GM12878 (cell line): ENCODE measurements around the gene RPS3. TPM values are rescaled to one million over a fixed set of nuclear protein-coding genes. Genes with fewer than 3 reads are reported as not detected.
A peak's percentile ranks its signal among the peaks of the same experiment; 100 is the strongest.

Experiments
- ATAC-seq: fragments of 200-7000 bp; cut with Tn5 transposase; 3 replicates; pipeline ENCODE4 v1.9.1; 2020; ENCODE audit warnings: mild to moderate bottlenecking, moderate library complexity
- Bru-seq: library from RNA; stranded (reverse); fragments of 400-500 nt; gene quantifications from one replicate; lab custom pipeline; 2021; lab: Mats Ljungman, UMichigan
- BruChase-seq, 2 experiments: library from RNA; stranded (reverse); fragments of 400-500 nt; gene quantifications; one replicate each; lab custom pipeline; 2021; lab: Mats Ljungman, UMichigan
- BruUV-seq: library from RNA; stranded (reverse); fragments of 400-500 nt; replicated peaks from 2 replicates; lab custom pipeline; 2021; lab: Mats Ljungman, UMichigan
- CTCF ChIA-PET: fragments of 300-600 bp; sonication (Branson Sonifier 250); formaldehyde crosslinking; extraction: SDS; loops from one replicate; lab custom pipeline; 2021; ENCODE audit warnings: inconsistent platforms; lab: Yijun Ruan, JAX
- POLR2A ChIA-PET: fragments of 350-600 bp; formaldehyde crosslinking; extraction: SDS; loops from one replicate; lab custom pipeline; 2021; ENCODE audit warnings: inconsistent platforms; lab: Charles Lee
- RAD21 ChIA-PET: fragments of 300-600 bp; sonication (Branson Sonifier 250); formaldehyde crosslinking; loops from one replicate; lab custom pipeline; 2023; ENCODE audit warnings: antibody characterized with exemption; ENCODE audit not compliant: unreplicated experiment; lab: Charles Lee
- SMC1A ChIA-PET: fragments of 300-600 bp; sonication (Branson Sonifier 250); formaldehyde crosslinking; loops from one replicate; lab custom pipeline; 2023; ENCODE audit not compliant: unreplicated experiment, uncharacterized antibody; lab: Charles Lee
- DNase-seq: peaks from one replicate; pipeline ENCODE4 v3.0.0-alpha.2; 2011; ENCODE audit warnings: low read depth, low spot score
- FAIRE-seq: peaks from 3 replicates; lab custom pipeline; 2011; peaks lifted over from hg19 to GRCh38; lab: Jason Lieb, UNC
- H2AFZ ChIP-seq: 2 replicates; pipeline ENCODE4 v1.6.0; 2011; ENCODE audit warnings: low read depth, low read length, control low read depth; ENCODE audit not compliant: control insufficient read depth
- H3K27ac ChIP-seq: 2 replicates; pipeline ENCODE4 v1.5.1; 2011; ENCODE audit warnings: control low read depth; ENCODE audit not compliant: control insufficient read depth, insufficient read depth
- H3K27me3 ChIP-seq, 2 experiments: replicated peaks in 1 of 2; 2 replicates each; pipeline versions ENCODE4 v1.6.0 to v1.6.1; 2011; ENCODE audit warnings: low read length in 1 of 2; ENCODE audit not compliant: control insufficient read depth in 2 of 2, insufficient read depth in 2 of 2
- H3K36me3 ChIP-seq, 2 experiments: 2 replicates each; pipeline ENCODE4 v1.5.1; 2011; ENCODE audit warnings: low read length in 1 of 2; ENCODE audit not compliant: control insufficient read depth in 2 of 2, insufficient read depth in 2 of 2
- H3K4me1 ChIP-seq: 2 replicates; pipeline ENCODE4 v1.6.1; 2011; ENCODE audit warnings: mild to moderate bottlenecking, low read length, moderate library complexity, mixed read lengths; ENCODE audit not compliant: control insufficient read depth, insufficient read depth
- H3K4me2 ChIP-seq: 2 replicates; pipeline ENCODE4 v1.6.0; 2011; ENCODE audit warnings: control low read depth; ENCODE audit not compliant: control insufficient read depth, insufficient read depth
- H3K4me3 ChIP-seq: fragments of 200-600 bp; sonication (generic); 2 replicates; pipeline ENCODE4 v1.5.1; 2016
- H3K79me2 ChIP-seq: 2 replicates; pipeline ENCODE4 v1.6.0; 2011; ENCODE audit warnings: low read length; ENCODE audit not compliant: control insufficient read depth, insufficient read depth
- H3K9ac ChIP-seq: 2 replicates; pipeline ENCODE4 v1.8.0; 2011; ENCODE audit warnings: low read length, control low read depth, mixed read lengths; ENCODE audit not compliant: control insufficient read depth, insufficient read depth
- H3K9me3 ChIP-seq: replicated peaks from 3 replicates; pipeline ENCODE4 v1.5.1; 2011; ENCODE audit warnings: mild to moderate bottlenecking, low read length; ENCODE audit not compliant: control insufficient read depth, insufficient read depth
- H4K20me1 ChIP-seq: 2 replicates; pipeline ENCODE4 v1.6.0; 2011; ENCODE audit not compliant: control insufficient read depth, insufficient read depth
- CBX5 ChIP-seq: sonication (generic); IDR thresholded peaks from 2 replicates; pipeline ENCODE4 v1.6.1; 2016; ENCODE audit warnings: low read depth, moderate library complexity, mild to moderate bottlenecking, inconsistent platforms
- CHD4 ChIP-seq: fragments of 200-600 bp; sonication (generic); IDR thresholded peaks from 2 replicates; pipeline ENCODE4 v1.6.1; 2016; ENCODE audit warnings: mild to moderate bottlenecking
- EED ChIP-seq: sonication (generic); IDR thresholded peaks from 2 replicates; pipeline ENCODE4 v1.6.1; 2016; ENCODE audit warnings: antibody characterized with exemption, low read depth
- FOS ChIP-seq: IDR thresholded peaks from 3 replicates; pipeline ENCODE4 v1.6.1; 2011; ENCODE audit warnings: borderline replicate concordance; ENCODE audit not compliant: insufficient read length; ENCODE audit errors: extremely low read depth
- NFXL1 ChIP-seq: fragments of 450-650 bp; IDR thresholded peaks from 2 replicates; pipeline ENCODE4 v1.6.1; 2017; ENCODE audit warnings: antibody characterized with exemption, mild to moderate bottlenecking, borderline replicate concordance
- POLR2AphosphoS5 ChIP-seq: IDR thresholded peaks from 2 replicates; pipeline ENCODE4 v1.6.1; 2011; ENCODE audit warnings: mild to moderate bottlenecking, low read length, inconsistent platforms
- RCOR1 ChIP-seq: conservative IDR thresholded peaks from 2 replicates; pipeline ENCODE4 v1.6.1; 2012; ENCODE audit warnings: low read depth, low read length, improper control_type of control experiment
- TBL1XR1 ChIP-seq: IDR thresholded peaks from 2 replicates; pipeline ENCODE4 v1.6.1; 2012; ENCODE audit warnings: low read depth, low read length, improper control_type of control experiment
- YBX1 ChIP-seq: fragments of 450-650 bp; IDR thresholded peaks from 2 replicates; pipeline ENCODE4 v1.6.1; 2016; ENCODE audit warnings: antibody characterized with exemption
- WGBS: methylation state at CpG from one replicate; pipeline ENCODE4 v1.1.6; 2016; ENCODE audit warnings: low lambda C conversion rate; ENCODE audit not compliant: insufficient replicate concordance, insufficient coverage; ENCODE audit errors: missing lambda C conversion rate; 5-methylcytosine and 5-hydroxymethylcytosine counted together
- in situ Hi-C: fragments of 300-500 bp; cut with MboI; formaldehyde crosslinking; loops from 9 replicates; pipeline ENCODE4 v1.14.3; 2018; ENCODE audit warnings: mixed read lengths
- intact Hi-C: fragments of 100-400 bp; cut with micrococcal nuclease; formaldehyde crosslinking; loops from one replicate; pipeline ENCODE4 v1.14.2; 2022; ENCODE audit not compliant: unreplicated experiment
- long read RNA-seq, 2 experiments: library from polyadenylated mRNA; unstranded; transcript quantifications; one replicate each; pipeline ENCODE4 v2.0.0, GENCODE V29; 2019 to 2020
- polyA minus RNA-seq, 3 experiments: library from RNA; depleted of rRNA, polyadenylated mRNA; stranded (reverse); fragments of >200 nt; gene quantifications; 2 replicates each; pipeline ENCODE4 v1.2.3, GENCODE V29; 2011
- polyA plus RNA-seq, 11 experiments: library from polyadenylated mRNA; depleted of rRNA in 4 of 11; unstranded in 6 of 11; stranded (reverse) in 5 of 11; fragments of >200 nt; fragmentation: Nextera tagmentation in 4 of 11; fragmentation: Illumina TruSeq in 1 of 11; extraction: Ambion mirVana in 4 of 11; extraction: Trizol in 1 of 11; gene quantifications; 1 replicate in 1 of 11; 2 replicates in 10 of 11; pipeline versions ENCODE4 v1.2.1 to v1.2.3, GENCODE V29; 2011 to 2016; ENCODE audit warnings: inconsistent platforms in 2 of 11, missing spikeins in 2 of 11, low read depth in 1 of 11
- total RNA-seq, 4 experiments: library from RNA; depleted of rRNA in 3 of 4; stranded (reverse); fragments of >200 nt in 3 of 4; fragmentation: Illumina TruSeq in 1 of 4; extraction: Trizol in 1 of 4; gene quantifications; 2 replicates each; pipeline versions ENCODE4 v1.2.1 to v1.2.3, GENCODE V29; 2013 to 2021
- TF ChIP-seq, protein P1 (sequence below): fragments of 450-650 bp; IDR thresholded peaks from 2 replicates; pipeline ENCODE4 v1.6.1; 2016; ENCODE audit warnings: mild to moderate bottlenecking
- TF ChIP-seq, protein P2 (sequence below): IDR thresholded peaks from 2 replicates; pipeline ENCODE4 v1.6.1; 2012; ENCODE audit warnings: low read length, inconsistent platforms

Gene RPS3
- 327 and 328 TPM in 2 replicates for total RNA-seq (2013; cell fraction: nucleolus; rRNA removed)
- 3,162 and 3,203 TPM in 2 replicates for total RNA-seq (2014; rRNA removed)
- 4,299 and 4,364 TPM in 2 replicates for total RNA-seq (2014; rRNA removed; fragmentation: Illumina TruSeq; extraction: Trizol)
- total RNA-seq (2021): 4,496 and 4,555 TPM in 2 replicates
- 8,364 TPM for polyA plus RNA-seq (2011; ENCODE audit: low read depth)
- polyA plus RNA-seq (2011; rRNA removed): 4,355 and 4,741 TPM in 2 replicates
- polyA plus RNA-seq (2011; cell fraction: cytosol; rRNA removed): 4,091 and 4,155 TPM in 2 replicates
- polyA plus RNA-seq (2011; cell fraction: nucleus; rRNA removed): 1,814 and 1,991 TPM in 2 replicates
- polyA plus RNA-seq (2012): 6,227 and 7,157 TPM in 2 replicates
- polyA plus RNA-seq (2014; fragmentation: Illumina TruSeq; extraction: Trizol): 5,039 and 6,875 TPM in 2 replicates
- polyA plus RNA-seq (2014; fragmentation: Nextera tagmentation; extraction: Ambion mirVana): 1,000 to 10,000 TPM; 7,007 to 9,556 TPM
- 4,204 and 4,437 TPM in 2 replicates for polyA plus RNA-seq (2014; rRNA removed)
- 1,000 to 10,000 TPM; 2,127 to 2,136 TPM for polyA plus RNA-seq (2016; fragmentation: Nextera tagmentation; extraction: Ambion mirVana)
- 1,578 and 1,840 TPM in 2 replicates for polyA minus RNA-seq (2011; rRNA and poly(A)+ RNA removed)
- polyA minus RNA-seq (2011; cell fraction: cytosol; rRNA and poly(A)+ RNA removed): 561 and 590 TPM in 2 replicates
- 168 and 212 TPM in 2 replicates for polyA minus RNA-seq (2011; cell fraction: nucleus; rRNA and poly(A)+ RNA removed)
- Bru-seq, nascent RNA: percentile 97 among the genes with signal in this experiment
- percentile 95 among the genes with signal in this experiment for BruChase-seq, experiment 1, labeled RNA remaining after a 6-hour chase
- BruChase-seq, experiment 2, labeled RNA remaining after a 2-hour chase: percentile 93 among the genes with signal in this experiment
- long read RNA-seq, experiment 1, transcript RPS3-217 (7 exons, 2,097 nt): major isoform, 2,825 of 2,921 reads
- long read RNA-seq, experiment 1, transcript RPS3-203 (6 exons, 866 nt): minor isoform, 14 of 2,921 reads
- long read RNA-seq, experiment 1, partial matches to known transcripts: 47 of 2,921 reads
- long read RNA-seq, experiment 1, other reads (novel, unspliced or antisense): 27 of 2,921 reads
- long read RNA-seq, experiment 2, transcript RPS3-209 (7 exons, 1,306 nt): minor isoform, 8 of 6,976 reads
- long read RNA-seq, experiment 2, transcript RPS3-217 (7 exons, 2,097 nt): major isoform, 6,848 of 6,976 reads
- long read RNA-seq, experiment 2, transcript RPS3-203 (6 exons, 866 nt): minor isoform, 22 of 6,976 reads
- long read RNA-seq, experiment 2, transcript RPS3-202 (6 exons, 903 nt): minor isoform, 5 of 6,976 reads
- long read RNA-seq, experiment 2, partial matches to known transcripts: 54 of 6,976 reads
- long read RNA-seq, experiment 2, other reads (novel, unspliced or antisense): 33 of 6,976 reads

GRCh38 chr11:75399344-75400145, at the start of gene RPS3:
Gene RPS3 (plus strand): TSS chr11:75399518. CDS start chr11:75399548, 30 bp downstream.
- ChIA-PET CTCF (interaction anchor here (0.6 to 2.6 kb wide), 11 partner anchors 9 to 451 kb away, joined by 3 to 15 read pairs (median 5); no protein-coding TSS in a partner anchor), POLR2A (interaction anchor here (0.9 to 1.6 kb wide), 3 partner anchors 12 to 445 kb away, joined by 3 to 7 read pairs (median 3); no protein-coding TSS in a partner anchor), RAD21 (no interaction called here), SMC1A (interaction anchor here (2.0 to 2.3 kb wide), 2 partner anchors 17 to 130 kb away, joined by 4 to 8 read pairs; no protein-coding TSS in a partner anchor)
- in situ Hi-C loops (no loop called here), intact Hi-C loops (no loop called here)
- H3K27me3 ChIP-seq: peaks cover 0 to 3% of the 10 kb centered on the region in 2 experiments; a peak in 1 of 4 replicates
- H3K4me3 ChIP-seq: peak within 1 kb of the TSS; percentile 88
- ATAC-seq (peak; percentile 90), FAIRE-seq (peak; percentile 31), DNase-seq (peak; percentile 72)
- H3K9ac ChIP-seq: peak within 1 kb of the TSS; percentile 100
- H2AFZ ChIP-seq: peak within 1 kb of the TSS; percentile 88
- peak within 1 kb of the TSS; percentile 38 for H3K4me2 ChIP-seq
- H3K36me3 ChIP-seq: peaks cover 16 to 35% of the 10 kb centered on the region in 2 experiments
- TSS peak; percentile 57 for BruUV-seq
- peaks cover 31% of the 10 kb centered on the region for H4K20me1 ChIP-seq
- H3K79me2 ChIP-seq: peaks cover 53% of the 10 kb centered on the region
- H3K9me3 ChIP-seq: no peaks in the 10 kb centered on the region
- under 1% methylated on average over 55 of the region's 55 CpGs for WGBS
- no peaks in the 10 kb centered on the region; the same call in 1 of the 2 replicates for H3K4me1 ChIP-seq
- H3K27ac ChIP-seq: peak within 1 kb of the TSS; percentile 98
- TF ChIP-seq POLR2AphosphoS5 (peak; percentile 100), CHD4 (no peak), NFXL1 (no peak), TBL1XR1 (no peak; the same call in 1 of the 2 replicates), EED (no peak), CBX5 (no peak), FOS (no peak), RCOR1 (0 out of 2 replicates have a peak, but pooled peaks have one; percentile 43), YBX1 (no peak)
- TF ChIP-seq, protein P1, sequence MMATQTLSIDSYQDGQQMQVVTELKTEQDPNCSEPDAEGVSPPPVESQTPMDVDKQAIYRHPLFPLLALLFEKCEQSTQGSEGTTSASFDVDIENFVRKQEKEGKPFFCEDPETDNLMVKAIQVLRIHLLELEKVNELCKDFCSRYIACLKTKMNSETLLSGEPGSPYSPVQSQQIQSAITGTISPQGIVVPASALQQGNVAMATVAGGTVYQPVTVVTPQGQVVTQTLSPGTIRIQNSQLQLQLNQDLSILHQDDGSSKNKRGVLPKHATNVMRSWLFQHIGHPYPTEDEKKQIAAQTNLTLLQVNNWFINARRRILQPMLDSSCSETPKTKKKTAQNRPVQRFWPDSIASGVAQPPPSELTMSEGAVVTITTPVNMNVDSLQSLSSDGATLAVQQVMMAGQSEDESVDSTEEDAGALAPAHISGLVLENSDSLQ: peak; percentile 49
- TF ChIP-seq, protein P2, sequence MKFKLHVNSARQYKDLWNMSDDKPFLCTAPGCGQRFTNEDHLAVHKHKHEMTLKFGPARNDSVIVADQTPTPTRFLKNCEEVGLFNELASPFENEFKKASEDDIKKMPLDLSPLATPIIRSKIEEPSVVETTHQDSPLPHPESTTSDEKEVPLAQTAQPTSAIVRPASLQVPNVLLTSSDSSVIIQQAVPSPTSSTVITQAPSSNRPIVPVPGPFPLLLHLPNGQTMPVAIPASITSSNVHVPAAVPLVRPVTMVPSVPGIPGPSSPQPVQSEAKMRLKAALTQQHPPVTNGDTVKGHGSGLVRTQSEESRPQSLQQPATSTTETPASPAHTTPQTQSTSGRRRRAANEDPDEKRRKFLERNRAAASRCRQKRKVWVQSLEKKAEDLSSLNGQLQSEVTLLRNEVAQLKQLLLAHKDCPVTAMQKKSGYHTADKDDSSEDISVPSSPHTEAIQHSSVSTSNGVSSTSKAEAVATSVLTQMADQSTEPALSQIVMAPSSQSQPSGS: no peak; the same call in 1 of the 2 replicates
